Measurements from ENCODE around the gene LRP11.

The LRP11 gene

GRCh38 chr6:149860834-149861602, 3.1 kb downstream of the LRP11 start:
- in situ Hi-C loops (cut with MboI; ENCODE audit: low pct_unique_long_range_greater_than_20kb, low sequenced_read_pairs, unreplicated experiment): no loop called here
- TF ChIP-seq CTCF (IDR thresholded peaks at IDR 0.05; ENCODE audit: extremely low read depth, insufficient read depth, missing control alignments): no peak

GRCh38 chr6:149860513-149860833, 3.7 kb downstream of the LRP11 start:
- DNase-seq (ENCODE audit: low spot score): no peak
- no peak for TF ChIP-seq CTCF (IDR thresholded peaks at IDR 0.05; ENCODE audit: extremely low read depth, insufficient read depth, missing control alignments)
- in situ Hi-C loops (cut with MboI; ENCODE audit: low pct_unique_long_range_greater_than_20kb, low sequenced_read_pairs, unreplicated experiment): no loop called here

More at GRCh38 chr6:149860834-149861602, 3.1 kb downstream of the LRP11 start:
- no peak for DNase-seq (ENCODE audit: low spot score)

- no peak for TF ChIP-seq CTCF (IDR thresholded peaks at IDR 0.05; ENCODE audit: extremely low read depth, insufficient read depth, missing control alignments)
- in situ Hi-C loops (cut with MboI; ENCODE audit: low pct_unique_long_range_greater_than_20kb, low sequenced_read_pairs, unreplicated experiment): no loop called here
- DNase-seq (ENCODE audit: low spot score): no peak
These were observed 4.2 kb downstream of the LRP11 start for GRCh38 chr6:149859938-149860337.

- TF ChIP-seq CTCF (IDR thresholded peaks at IDR 0.05; ENCODE audit: extremely low read depth, insufficient read depth, missing control alignments): no peak
- DNase-seq (ENCODE audit: low spot score): no peak
These were observed 4.8 kb downstream of the LRP11 start for GRCh38 chr6:149859368-149859767.

GRCh38 chr6:149857541-149857940, 6.6 kb downstream of the LRP11 start:
- no peak for TF ChIP-seq CTCF (IDR thresholded peaks at IDR 0.05; ENCODE audit: extremely low read depth, insufficient read depth, missing control alignments)
- DNase-seq (ENCODE audit: low spot score): no peak
- in situ Hi-C loops (cut with MboI; ENCODE audit: low pct_unique_long_range_greater_than_20kb, low sequenced_read_pairs, unreplicated experiment): no loop called here

More at GRCh38 chr6:149859368-149859767, 4.8 kb downstream of the LRP11 start:
- in situ Hi-C loops (cut with MboI; ENCODE audit: low pct_unique_long_range_greater_than_20kb, low sequenced_read_pairs, unreplicated experiment): no loop called here

GRCh38 chr6:149856256-149856994, 7.7 kb downstream of the LRP11 start:
- DNase-seq (ENCODE audit: low spot score): no peak
- in situ Hi-C loops (cut with MboI; ENCODE audit: low pct_unique_long_range_greater_than_20kb, low sequenced_read_pairs, unreplicated experiment): no loop called here
- no peak for TF ChIP-seq CTCF (IDR thresholded peaks at IDR 0.05; ENCODE audit: extremely low read depth, insufficient read depth, missing control alignments)

Measured in GM13977 (cell line).